Stomach (tissue), 9 donors: ENCODE measurements around the gene CAPN9. TPM values are rescaled to one million over a fixed set of nuclear protein-coding genes. Genes with fewer than 3 reads are reported as not detected.

Experiments
- DNase-seq, 2 donors: peaks; one replicate each; pipeline versions ENCODE4 v3.0.0 to v3.0.0-alpha.2; 2013 to 2019
- H3K27ac ChIP-seq, 5 donors: fragments of 200-600 bp in 4 of 5; sonication (generic) in 4 of 5; one replicate each; pipeline ENCODE4 v1.5.1; 2013 to 2019; ENCODE audit warnings: mild to moderate bottlenecking in 1 of 5, moderate library complexity in 1 of 5
- H3K27me3 ChIP-seq, 3 donors: fragments of 200-600 bp; sonication (generic); one replicate each; pipeline ENCODE4 v1.5.1; 2017 to 2019; ENCODE audit warnings: mixed run types in 1 of 3
- H3K36me3 ChIP-seq, 4 donors: fragments of 200-600 bp; sonication (generic); 1 replicate in 3 of 4; 2 replicates in 1 of 4; pipeline ENCODE4 v1.5.1; 2016 to 2019
- H3K4me1 ChIP-seq, 4 donors: fragments of 200-600 bp; sonication (generic); one replicate each; pipeline ENCODE4 v1.5.1; 2016 to 2019
- H3K4me3 ChIP-seq, 4 donors: fragments of 200-600 bp; sonication (generic) in 3 of 4; one replicate each; pipeline ENCODE4 v1.5.1; 2016 to 2019; ENCODE audit warnings: mild to moderate bottlenecking in 1 of 4
- H3K9me3 ChIP-seq, 4 donors: fragments of 200-600 bp; sonication (generic); one replicate each; pipeline ENCODE4 v1.5.1; 2016 to 2019
- EP300 ChIP-seq: sonication (generic); formaldehyde crosslinking; IDR thresholded peaks from one replicate; pipeline ENCODE4 v1.6.1; 2017; ENCODE audit warnings: antibody characterized with exemption
- POLR2A ChIP-seq, 4 donors: fragments of 450-650 bp; IDR thresholded peaks; one replicate each; pipeline ENCODE4 v1.6.1; 2016; ENCODE audit warnings: antibody characterized with exemption in 4 of 4, control low read depth in 2 of 4, mild to moderate bottlenecking in 1 of 4, moderate library complexity in 1 of 4
- POLR2AphosphoS5 ChIP-seq, 3 donors: sonication (generic); formaldehyde crosslinking; IDR thresholded peaks; one replicate each; pipeline ENCODE4 v1.6.1; 2016; ENCODE audit warnings: antibody characterized with exemption in 3 of 3
- WGBS, 5 donors: extraction: QIAGEN DNeasy Blood & Tissue Kit in 3 of 5; methylation state at CpG; one replicate each; pipeline versions ENCODE4 v1.1.5 to v1.1.7; 2013 to 2018; 5-methylcytosine and 5-hydroxymethylcytosine counted together
- intact Hi-C: fragments of 100-400 bp; cut with DNase I; formaldehyde crosslinking; loops from one replicate; pipeline ENCODE4 v1.15.1; 2023; ENCODE audit warnings: low total_unique reads
- polyA plus RNA-seq, 3 donors: library from polyadenylated mRNA; stranded (reverse); fragments of 200-250 nt; gene quantifications; one replicate each; pipeline ENCODE4 v1.2.3, GENCODE V29; 2013
- total RNA-seq, 5 donors: library from RNA; depleted of rRNA; stranded (reverse); fragments of >200 nt; gene quantifications; one replicate each; pipeline versions ENCODE4 v1.1.0 to v1.2.3, GENCODE V29; 2014 to 2016
- TF ChIP-seq, protein P1 (sequence below), 7 experiments: fragments of 450-650 bp in 4 of 7; fragments of 200-600 bp in 3 of 7; sonication (generic) in 3 of 7; IDR thresholded peaks; one replicate each; pipeline ENCODE4 v1.5.1; 2016 to 2019; ENCODE audit warnings: antibody characterized with exemption in 7 of 7, control low read depth in 2 of 7, mild to moderate bottlenecking in 1 of 7
- donor health status: healthy with polysubstance abuse.
- donor health status: Bipolar disorder and iron deficiency.
- donor health status: healthy.

Gene CAPN9
- total and polyA plus RNA-seq, 8 donors: 2.6 to 68.3 (median 46.7) TPM

DNA sequence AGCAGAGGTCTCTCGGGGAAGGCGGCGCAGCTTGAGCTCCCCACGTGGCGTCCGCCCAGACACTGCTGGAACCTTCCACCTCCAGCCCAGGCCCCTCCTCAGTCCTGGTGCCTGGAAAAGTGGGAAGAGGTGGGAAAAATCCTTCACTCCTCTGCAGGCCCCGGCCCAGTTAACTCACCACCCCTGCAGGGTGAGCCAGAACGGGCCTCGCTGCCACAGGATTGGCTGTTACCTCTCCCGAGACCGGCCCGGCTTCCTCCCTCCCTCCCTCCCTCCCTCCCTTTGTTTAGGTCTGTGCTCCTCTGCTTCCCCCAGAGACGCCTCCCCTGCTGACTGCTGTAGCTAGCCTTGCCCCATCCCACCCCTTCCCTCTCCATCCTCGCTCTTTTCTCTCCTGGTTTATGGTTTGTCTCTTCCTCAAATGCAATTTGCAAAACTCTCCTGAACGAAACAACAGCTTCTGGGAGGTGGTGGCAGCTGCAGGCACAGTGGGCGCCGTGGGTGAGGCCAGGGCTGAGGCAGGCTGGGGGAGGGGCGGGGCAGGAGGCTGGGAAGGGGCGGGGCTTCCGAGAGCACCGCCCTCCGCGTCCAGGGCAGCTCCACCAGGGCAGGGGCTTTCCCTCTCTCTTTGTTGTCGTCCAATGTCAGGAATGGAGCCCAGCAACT is 6.5 kb downstream of the CAPN9 start:
- H3K36me3 ChIP-seq: no peaks in the 10 kb centered on the region
- no peaks in the 10 kb centered on the region for H3K27me3 ChIP-seq
- H3K27ac ChIP-seq: peak overlapping the region; percentile 80 to 91 (median 85)
- TF ChIP-seq POLR2AphosphoS5 (IDR thresholded peaks at IDR 0.05): peak in 2 of 3 donors; percentile 6 to 11
- no peak for TF ChIP-seq EP300
- intact Hi-C loops: no loop called here
- 14 to 29% (median 19%) methylated on average over 22 to 24 of the region's 24 CpGs for WGBS, 5 donors
- H3K4me3 ChIP-seq: peak overlapping the region in 3 of 4 donors; percentile 15 to 19 (median 16)
- H3K9me3 ChIP-seq: no peaks in the 10 kb centered on the region
- peak; percentile 74 to 89 for DNase-seq
- H3K4me1 ChIP-seq: peaks cover 50 to 62% (median 57%) of the 10 kb centered on the region in 4 donors

DNA sequence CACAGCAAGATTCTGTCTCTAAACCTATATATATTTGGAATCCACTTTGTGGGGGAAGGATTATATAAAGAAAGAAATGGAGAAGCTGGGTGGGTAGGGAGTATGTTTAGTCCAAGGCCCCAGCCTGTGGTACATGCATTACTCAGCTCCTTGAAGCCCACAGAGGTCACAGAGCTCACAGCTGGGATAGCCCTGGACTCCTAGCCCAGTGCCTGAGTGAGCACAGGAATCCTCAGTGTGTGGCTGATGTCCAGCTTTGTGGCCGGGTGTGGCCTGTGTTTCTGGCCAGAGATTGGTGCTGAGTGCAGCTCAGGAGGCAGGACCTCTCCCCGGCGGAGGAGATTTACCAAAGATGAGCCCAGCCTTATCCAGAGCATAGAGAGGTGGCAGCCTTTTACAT is 7.6 kb downstream of the CAPN9 start:
- intact Hi-C loops: no loop called here
- no peak overlapping the region for H3K4me3 ChIP-seq

DNA sequence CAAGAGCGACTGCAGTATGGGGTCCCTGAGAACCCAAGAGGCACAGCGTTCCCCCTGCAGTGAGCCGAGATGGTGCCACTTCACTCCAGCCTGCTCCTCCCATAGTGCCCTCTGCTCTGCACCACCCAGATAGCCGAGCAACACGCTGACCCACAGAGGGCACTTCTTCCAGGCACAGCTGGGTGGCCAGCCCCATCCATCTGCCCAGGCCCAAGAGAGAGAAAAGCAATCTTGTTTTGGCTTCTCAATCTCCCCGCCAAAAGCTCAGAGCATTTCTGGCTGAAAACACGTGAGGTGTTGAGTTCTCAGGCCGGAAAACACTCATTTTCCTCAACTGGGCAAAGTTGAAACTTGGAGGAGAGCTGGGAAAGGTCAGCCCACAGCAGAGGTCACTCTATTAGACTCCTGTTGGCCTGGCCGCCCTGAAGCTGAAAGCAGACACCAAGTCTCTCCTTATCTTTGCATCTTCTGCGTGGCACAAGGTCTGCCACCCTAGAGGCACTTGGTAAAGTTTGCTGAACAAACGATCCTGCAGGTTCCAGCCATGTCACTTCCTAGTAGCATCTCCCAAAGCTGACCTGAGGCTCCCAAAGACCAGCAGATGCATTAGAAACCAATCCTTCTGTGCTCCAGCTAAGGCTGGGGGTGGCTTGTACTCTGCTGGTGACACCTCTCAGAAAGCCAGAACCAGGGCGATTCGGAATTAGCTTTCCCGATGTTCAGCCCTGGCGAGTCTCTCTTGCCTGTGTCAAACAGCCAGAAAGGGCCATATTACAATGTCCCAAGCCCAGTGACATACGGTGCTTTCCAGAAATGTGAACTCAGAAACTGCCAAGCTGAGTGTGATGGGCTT is 10.9 kb downstream of the CAPN9 start:
- H3K36me3 ChIP-seq: peaks cover 0 to 25% (median 4%) of the 10 kb centered on the region in 4 donors
- no peak overlapping the region for H3K27ac ChIP-seq

More for the DNA sequence above, 7.6 kb downstream of the CAPN9 start:
- no peaks in the 10 kb centered on the region for H3K9me3 ChIP-seq
- peak overlapping the region in 4 of 5 donors; percentile 16 to 87 (median 69) for H3K27ac ChIP-seq
- H3K4me1 ChIP-seq: peaks cover 40 to 52% (median 47%) of the 10 kb centered on the region in 4 donors
- peaks cover 0 to 3% (median 0%) of the 10 kb centered on the region in 4 donors for H3K36me3 ChIP-seq
- 21 to 50% (median 38%) methylated on average over 3 of the region's 3 CpGs for WGBS, 5 donors
- H3K27me3 ChIP-seq: no peaks in the 10 kb centered on the region
- peak in 1 of 3 donors; percentile 35 for TF ChIP-seq POLR2AphosphoS5 (IDR thresholded peaks at IDR 0.05)
- TF ChIP-seq, protein P1, sequence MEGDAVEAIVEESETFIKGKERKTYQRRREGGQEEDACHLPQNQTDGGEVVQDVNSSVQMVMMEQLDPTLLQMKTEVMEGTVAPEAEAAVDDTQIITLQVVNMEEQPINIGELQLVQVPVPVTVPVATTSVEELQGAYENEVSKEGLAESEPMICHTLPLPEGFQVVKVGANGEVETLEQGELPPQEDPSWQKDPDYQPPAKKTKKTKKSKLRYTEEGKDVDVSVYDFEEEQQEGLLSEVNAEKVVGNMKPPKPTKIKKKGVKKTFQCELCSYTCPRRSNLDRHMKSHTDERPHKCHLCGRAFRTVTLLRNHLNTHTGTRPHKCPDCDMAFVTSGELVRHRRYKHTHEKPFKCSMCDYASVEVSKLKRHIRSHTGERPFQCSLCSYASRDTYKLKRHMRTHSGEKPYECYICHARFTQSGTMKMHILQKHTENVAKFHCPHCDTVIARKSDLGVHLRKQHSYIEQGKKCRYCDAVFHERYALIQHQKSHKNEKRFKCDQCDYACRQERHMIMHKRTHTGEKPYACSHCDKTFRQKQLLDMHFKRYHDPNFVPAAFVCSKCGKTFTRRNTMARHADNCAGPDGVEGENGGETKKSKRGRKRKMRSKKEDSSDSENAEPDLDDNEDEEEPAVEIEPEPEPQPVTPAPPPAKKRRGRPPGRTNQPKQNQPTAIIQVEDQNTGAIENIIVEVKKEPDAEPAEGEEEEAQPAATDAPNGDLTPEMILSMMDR (IDR thresholded peaks at IDR 0.05): no peak
- peak in 1 of 2 donors; percentile 80 for DNase-seq

DNA sequence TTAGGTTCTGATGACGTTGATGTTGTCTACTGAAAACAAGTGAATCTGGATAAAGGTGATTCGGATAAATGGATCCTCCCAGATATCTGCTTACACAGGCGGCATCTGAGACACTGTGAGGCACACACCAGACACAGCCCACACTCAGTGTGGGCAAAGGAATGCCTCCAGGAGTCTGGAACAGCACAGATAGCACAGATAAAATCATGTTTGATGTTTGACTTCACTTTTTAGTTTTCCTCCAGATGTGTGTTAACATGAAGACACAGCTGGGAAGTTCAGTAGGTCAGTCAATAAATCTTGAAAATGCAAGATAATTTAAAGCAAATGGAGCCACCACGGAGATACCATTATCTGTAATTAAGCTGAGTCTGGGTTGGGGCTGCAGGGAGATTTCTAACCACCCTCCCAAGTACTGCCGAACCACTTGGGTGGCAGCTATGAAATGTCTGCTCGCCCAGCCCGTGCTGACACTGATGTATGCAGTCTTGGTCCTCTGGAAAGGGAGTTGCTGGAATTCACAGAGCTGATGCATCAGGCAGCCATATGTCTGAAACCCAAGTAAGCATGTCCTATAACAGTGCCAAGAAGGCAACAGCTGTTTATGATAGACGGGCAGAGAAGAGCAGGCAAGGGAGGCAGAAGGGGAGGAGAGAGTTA is 11.7 kb downstream of the CAPN9 start:
- peaks cover 8 to 18% (median 13%) of the 10 kb centered on the region in 4 donors for H3K4me1 ChIP-seq
- peaks cover 0 to 25% (median 7%) of the 10 kb centered on the region in 4 donors for H3K36me3 ChIP-seq
- no peak overlapping the region for H3K4me3 ChIP-seq
- peak in 1 of 2 donors; percentile 56 for DNase-seq
- H3K9me3 ChIP-seq: no peaks in the 10 kb centered on the region
- TF ChIP-seq, protein P1 (IDR thresholded peaks at IDR 0.05): no peak
- no peak for TF ChIP-seq EP300
- no peak for TF ChIP-seq POLR2A (IDR thresholded peaks at IDR 0.05)
- TF ChIP-seq POLR2AphosphoS5 (IDR thresholded peaks at IDR 0.05): no peak
- intact Hi-C loops: no loop called here
- H3K27ac ChIP-seq: no peak overlapping the region
- 53 to 68% (median 64%) methylated on average over 8 of the region's 8 CpGs for WGBS, 5 donors
- H3K27me3 ChIP-seq: no peaks in the 10 kb centered on the region

More for the DNA sequence above, 10.9 kb downstream of the CAPN9 start:
- intact Hi-C loops: no loop called here
- no peak overlapping the region for H3K4me3 ChIP-seq
- no peak for TF ChIP-seq POLR2A (IDR thresholded peaks at IDR 0.05)
- TF ChIP-seq, protein P1 (IDR thresholded peaks at IDR 0.05): no peak
- TF ChIP-seq EP300: no peak
- TF ChIP-seq POLR2AphosphoS5 (IDR thresholded peaks at IDR 0.05): no peak
- no peak for DNase-seq
- peaks cover 16 to 25% (median 21%) of the 10 kb centered on the region in 4 donors for H3K4me1 ChIP-seq
- 80 to 86% (median 81%) methylated on average over 16 of the region's 16 CpGs for WGBS, 5 donors
- H3K27me3 ChIP-seq: no peaks in the 10 kb centered on the region
- H3K9me3 ChIP-seq: no peaks in the 10 kb centered on the region
